ENCODE measurements around the gene ASCL4. TPM values are rescaled to one million over a fixed set of nuclear protein-coding genes. Genes with fewer than 3 reads are reported as not detected.

The ASCL4 gene
- total RNA-seq, 1 experiment from 2014 or later = not detected

GRCh38 chr12:107783406-107784376 lies 9.2 kb downstream of the ASCL4 start:
- Histone ChIP-seq H3K4me2 (ENCODE audit: insufficient read depth, insufficient read length, low read length) (no peak overlapping the region), H3K79me1 (ENCODE audit: insufficient read depth, low read depth, low read length, poor library complexity, severe bottlenecking) (no peaks in the 10 kb centered on the region), H3K23ac (ENCODE audit: insufficient read length, low read depth, low read length) (no peak overlapping the region), H4K20me1 (ENCODE audit: control insufficient read depth, insufficient read depth, insufficient read length) (no peaks in the 10 kb centered on the region), H3K23me2 (ENCODE audit: insufficient read length, low read depth, low read length, poor library complexity, severe bottlenecking) (no peaks in the 10 kb centered on the region), H2AFZ (ENCODE audit: low read length) (no peak overlapping the region), H4K91ac (ENCODE audit: insufficient read length, low read depth, low read length) (no peak overlapping the region), H2AK5ac (ENCODE audit: insufficient read length, low read length) (no peak overlapping the region), H2BK5ac (ENCODE audit: insufficient read length, low read length) (no peak overlapping the region), H3K9me3 (ENCODE audit: control insufficient read depth, low read depth, low read length) (no peaks in the 10 kb centered on the region), H2BK20ac (ENCODE audit: low read depth, low read length, poor library complexity, severe bottlenecking) (no peak overlapping the region), H3K4me1 (ENCODE audit: insufficient read depth, low read length) (no peaks in the 10 kb centered on the region), H3K27me3 (ENCODE audit: insufficient read depth, low read length) (no peaks in the 10 kb centered on the region), H3K9ac (ENCODE audit: extremely low read depth, insufficient read length, low read length) (no peak overlapping the region), H3K79me2 (ENCODE audit: insufficient read depth, low read length) (no peaks in the 10 kb centered on the region), H3K56ac (ENCODE audit: insufficient read length, low read depth, low read length) (no peak overlapping the region), H3K27ac (ENCODE audit: insufficient read length, low read depth, low read length) (no peak overlapping the region), H3T11ph (ENCODE audit: low read length) (no peak overlapping the region), H4K5ac (ENCODE audit: insufficient read length, low read depth, low read length) (no peak overlapping the region), H4K8ac (replicated peaks; ENCODE audit: insufficient read length, low read depth, low read length) (no peak overlapping the region), H3K14ac (ENCODE audit: insufficient read depth, low read length) (no peak overlapping the region), H3K4ac (ENCODE audit: low read depth, low read length) (no peak overlapping the region), H3K18ac (ENCODE audit: insufficient read length, low read depth, low read length) (no peak overlapping the region), H2BK15ac (ENCODE audit: low read depth, low read length) (no peak overlapping the region), H2BK120ac (ENCODE audit: low read depth, low read length, poor library complexity, severe bottlenecking) (no peak overlapping the region), H2BK12ac (ENCODE audit: insufficient read length, low read depth, low read length) (no peak overlapping the region)
- Mint-ChIP-seq H3K4me1 (peaks cover 6 to 10% of the 10 kb centered on the region in 2 experiments), H3K4me3 (no peak overlapping the region), H3K27ac (no peak overlapping the region), H3K9me3 (no peaks in the 10 kb centered on the region), H3K27me3 (ENCODE audit: low read depth) (peaks cover 29% of the 10 kb centered on the region), H3K36me3 (ENCODE audit: insufficient read depth in 1 of 3, low read depth in 3 of 3) (no peaks in the 10 kb centered on the region; a peak in 1 of 7 replicates)
- no peak for DNase-seq
- TF ChIP-seq CTCF (conservative IDR thresholded peaks at IDR 0.05) = no peak
- WGBS (ENCODE audit: extremely low coverage, insufficient read length, low lambda C conversion rate) = no CpG with 5 or more reads among the region's 6 CpGs

Measured in H9 (cell line).